Activated CD4-positive, alpha-beta T cell treated with anti-CD3 and anti-CD28 coated beads, Interleukin-2, amount 50 U/mL, for 1 hour (primary cell): ENCODE data around the gene MRGPRG.

Experiments used
- DNase-seq: peaks from one replicate; pipeline ENCODE4 v3.0.0-alpha.2; 2020

MRGPRG gene

GRCh38 chr11:3225159-3225758 lies 6.6 kb upstream of the MRGPRG start:
- no peak for DNase-seq

- DNase-seq, result no peak
Observed at GRCh38 chr11:3224401-3225057, 5.9 kb upstream of the MRGPRG start.

- no peak for DNase-seq
Observed at GRCh38 chr11:3223932-3224381, 5.3 kb upstream of the MRGPRG start.

DNA sequence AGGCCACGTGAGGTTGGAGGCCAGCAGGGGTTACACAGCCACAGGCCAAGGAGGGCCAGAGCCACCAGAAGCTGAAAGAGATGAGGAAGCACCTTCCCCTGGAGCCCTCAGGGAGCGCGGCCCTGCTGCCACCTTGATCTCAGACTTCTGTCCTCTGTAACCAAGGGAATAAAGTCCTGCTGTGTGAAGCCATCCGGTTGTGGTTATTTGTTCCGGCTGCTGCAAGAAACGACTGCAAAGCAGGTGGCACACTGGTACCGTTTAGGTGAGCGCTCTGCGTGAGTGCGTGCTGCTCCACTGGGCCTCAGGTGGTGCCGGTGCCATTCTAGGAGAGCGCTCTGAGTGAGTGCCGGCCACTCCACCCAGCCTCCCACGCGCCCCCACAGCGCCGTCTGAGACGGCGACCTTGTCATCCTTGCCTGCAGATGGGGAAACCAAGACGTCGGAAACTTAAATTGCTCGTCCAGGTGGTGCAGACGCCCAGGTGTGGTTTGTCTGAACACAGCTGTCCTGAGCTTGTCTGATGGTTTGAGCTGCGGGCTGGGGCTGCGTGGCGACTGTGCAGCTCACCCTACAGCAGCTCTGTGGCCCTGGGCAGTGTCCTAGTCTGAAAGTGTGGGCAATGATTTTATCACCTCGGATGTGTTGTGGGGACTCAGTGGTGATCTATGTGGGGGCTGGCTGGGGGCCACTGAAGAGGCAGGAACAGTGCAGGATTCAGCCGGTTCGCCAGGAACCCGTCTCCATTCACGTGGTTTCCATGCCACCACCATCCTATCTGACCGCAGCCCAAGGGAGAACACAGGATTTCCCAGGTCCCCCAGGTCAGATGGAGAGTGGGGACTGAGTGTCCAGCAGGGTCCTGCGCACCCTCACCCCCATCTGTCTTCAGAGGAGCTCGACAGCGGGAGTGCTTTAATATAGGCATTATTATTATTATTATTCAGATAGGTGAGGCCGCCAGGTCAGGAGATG lies 4.6 kb upstream of the MRGPRG start:
- DNase-seq, result no peak

- DNase-seq, result no peak
Observed at GRCh38 chr11:3222003-3222855, 3.6 kb upstream of the MRGPRG start.

DNA sequence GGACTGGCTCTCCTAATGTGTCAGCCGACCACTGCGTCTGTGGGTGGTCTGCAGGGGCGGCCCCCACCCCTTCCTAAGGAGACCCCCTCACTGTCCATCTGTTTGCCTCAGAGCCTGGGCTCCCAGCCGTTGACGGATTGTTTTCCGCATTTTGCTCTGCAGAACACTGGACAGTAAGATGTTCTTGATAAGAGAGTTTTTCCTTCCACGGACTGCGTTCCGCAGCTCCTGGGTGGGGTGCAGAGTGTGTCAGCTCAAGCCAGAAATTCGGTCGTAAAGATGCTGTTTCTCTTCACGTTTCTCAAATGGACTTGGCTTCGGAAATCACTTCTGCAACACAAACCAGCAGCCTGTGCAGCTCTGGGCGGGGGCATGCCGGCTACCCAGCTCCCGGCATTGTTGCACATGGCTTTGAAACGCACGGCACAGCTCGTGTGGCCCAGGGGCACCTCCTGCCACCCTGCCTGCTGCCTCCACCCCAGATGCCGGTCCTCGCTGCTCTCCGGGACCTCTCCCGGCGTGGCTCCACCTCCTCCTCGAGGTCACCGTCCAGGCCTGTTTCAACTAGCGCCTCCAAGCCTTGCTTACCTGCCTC lies 2.9 kb upstream of the MRGPRG start:
- no peak for DNase-seq

GRCh38 chr11:3220521-3221407 lies 2.2 kb upstream of the MRGPRG start:
- no peak for DNase-seq

DNA sequence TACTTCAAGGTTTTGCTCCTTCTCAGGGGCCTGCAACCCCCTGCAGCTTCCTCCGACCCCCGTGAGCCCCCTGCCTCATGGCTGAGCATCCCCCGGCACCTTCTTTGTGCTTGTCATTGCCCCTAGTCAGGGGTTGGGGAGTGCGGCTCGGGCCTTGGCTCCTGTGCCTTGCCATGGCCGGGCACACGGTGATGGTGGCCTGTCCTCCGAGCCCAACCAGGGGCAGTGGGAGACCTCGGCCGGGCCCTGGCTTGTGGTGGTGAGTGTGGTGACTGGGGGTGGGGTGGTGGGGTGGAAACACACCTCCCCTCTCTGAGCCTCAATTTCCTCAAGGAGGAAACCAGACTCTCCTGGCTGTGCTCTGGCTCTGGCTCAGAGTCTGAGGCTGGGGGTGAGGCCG lies 1.5 kb upstream of the MRGPRG start:
- DNase-seq, result no peak

GRCh38 chr11:3219281-3219892 lies 774 bp upstream of the MRGPRG start:
- DNase-seq, result no peak

DNA sequence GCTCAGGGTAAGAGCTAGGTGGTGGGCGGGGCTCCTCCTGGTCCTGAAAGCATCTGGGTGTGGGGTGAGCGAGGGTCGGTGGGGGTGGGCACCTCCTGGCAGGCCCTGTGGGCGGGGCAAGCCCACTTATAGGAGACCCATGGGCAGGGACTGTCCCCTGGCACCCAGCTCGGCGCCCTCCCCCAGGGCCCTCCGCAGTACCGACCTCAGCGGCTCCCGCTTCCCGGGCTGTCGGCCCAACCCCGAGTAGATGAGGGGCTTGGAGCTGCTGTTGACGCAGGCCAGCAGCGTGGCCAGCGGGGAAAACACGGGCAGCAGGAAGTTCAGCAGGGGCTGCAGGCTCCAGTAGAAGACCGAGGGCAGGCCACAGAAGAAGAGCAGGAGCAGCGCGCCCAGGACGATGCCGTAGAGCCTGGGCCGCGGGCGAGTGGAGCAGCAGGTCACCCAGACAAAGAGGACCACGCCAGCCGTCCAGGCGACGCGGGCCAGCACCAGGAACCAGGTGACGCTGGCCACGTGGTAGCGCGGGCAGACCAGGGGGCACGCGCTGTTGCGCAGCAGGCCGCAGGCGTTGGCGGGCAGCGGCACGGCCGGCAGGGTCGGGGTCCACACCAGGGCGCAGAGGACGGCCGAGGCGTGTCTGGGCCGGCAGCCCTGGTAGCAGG lies 663 bp downstream of the MRGPRG start:
- DNase-seq, result no peak

DNA sequence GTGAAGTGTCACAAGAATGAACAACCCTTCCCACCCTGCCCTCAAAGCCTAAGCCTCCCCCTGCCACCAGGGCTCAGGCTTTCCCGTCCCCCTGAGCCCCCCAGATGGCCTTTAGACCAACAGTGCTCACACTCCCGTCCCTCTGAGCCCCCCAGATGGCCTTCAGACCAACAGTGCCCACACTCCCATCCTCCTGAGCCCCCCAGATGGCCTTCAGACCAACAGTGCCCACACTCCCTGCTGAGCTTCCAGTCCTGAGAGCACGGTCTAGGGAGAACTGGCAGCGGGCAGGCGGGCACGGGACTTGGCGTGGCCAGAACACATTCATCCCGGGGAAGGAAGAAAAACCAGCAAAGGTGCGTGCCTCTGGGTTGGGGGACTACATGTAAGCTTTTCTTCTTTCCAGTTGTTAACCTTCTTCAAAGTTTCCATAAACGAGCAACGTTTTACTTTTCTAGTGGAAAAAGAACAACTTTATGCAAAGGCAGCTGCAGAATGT lies 2.5 kb downstream of the MRGPRG start:
- no peak for DNase-seq

DNA sequence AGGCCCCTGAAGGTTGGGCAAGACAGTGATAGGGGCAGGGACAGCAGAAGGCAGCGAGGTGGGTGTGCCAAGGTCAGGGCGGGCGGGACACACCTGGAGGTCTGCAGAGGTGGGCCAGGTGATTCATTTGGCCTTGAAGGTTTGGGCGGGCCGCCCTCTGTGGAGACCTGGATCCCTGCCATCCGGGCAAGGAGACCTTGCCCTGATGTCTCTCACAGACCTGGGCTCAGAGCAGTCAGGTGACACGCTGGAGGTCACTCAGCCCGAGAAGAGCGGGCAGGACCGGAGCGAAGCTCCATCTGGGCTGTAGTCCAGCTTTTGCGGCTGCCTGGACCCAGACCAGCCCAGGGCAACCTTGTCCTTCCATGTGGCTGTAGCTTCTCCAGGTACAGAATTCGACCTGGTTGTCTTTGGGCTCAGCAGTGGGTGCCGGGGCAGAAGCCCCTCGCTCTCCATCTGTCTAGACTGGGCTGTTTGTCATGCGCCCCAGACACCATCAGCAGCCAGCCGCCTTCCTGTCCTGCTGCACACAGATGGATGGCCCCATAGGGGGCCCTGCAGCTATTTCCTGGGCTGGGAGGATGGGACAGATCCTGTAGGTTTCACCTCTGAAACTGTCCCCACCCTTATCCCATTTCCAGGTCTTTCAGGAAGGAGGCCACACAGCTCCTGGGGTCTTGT lies 3.1 kb downstream of the MRGPRG start:
- no peak for DNase-seq

DNA sequence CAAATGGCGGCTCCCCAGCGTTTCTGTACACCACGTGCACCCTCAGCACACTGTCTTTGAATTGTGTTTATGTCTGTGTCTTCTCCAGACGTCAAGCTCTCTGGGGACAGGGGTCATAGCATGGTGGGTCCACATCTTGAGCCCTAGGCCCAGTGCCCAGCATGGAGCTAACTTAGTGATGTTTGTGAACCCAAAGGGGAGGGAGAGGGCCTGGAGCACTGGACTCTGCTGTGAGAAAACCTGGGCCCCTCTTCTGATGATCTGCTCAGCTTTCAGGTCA lies 4.3 kb downstream of the MRGPRG start:
- DNase-seq, result no peak

- no peak for DNase-seq
Observed at GRCh38 chr11:3213659-3214419, 4.8 kb downstream of the MRGPRG start.

DNA sequence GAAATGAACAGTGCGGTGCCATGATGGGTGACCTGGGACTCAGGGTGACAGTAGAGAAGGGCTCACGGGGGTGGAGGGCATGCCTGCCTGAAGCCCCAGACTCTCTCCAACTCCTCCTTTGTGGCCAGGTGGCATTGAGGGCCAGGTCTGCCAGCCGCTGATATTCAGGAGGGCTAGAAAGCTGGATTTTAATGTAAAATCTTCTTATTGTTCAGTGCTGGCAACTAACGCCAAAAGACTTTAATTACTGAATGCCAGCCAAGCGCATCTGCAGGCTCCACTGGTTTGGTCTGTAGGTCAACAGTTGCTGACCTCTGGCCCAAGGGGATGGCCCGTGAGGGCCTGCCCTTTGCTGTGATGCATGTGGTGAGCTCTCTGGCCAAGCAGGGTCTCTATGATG lies 10.3 kb downstream of the MRGPRG start:
- no peak for DNase-seq

DNA sequence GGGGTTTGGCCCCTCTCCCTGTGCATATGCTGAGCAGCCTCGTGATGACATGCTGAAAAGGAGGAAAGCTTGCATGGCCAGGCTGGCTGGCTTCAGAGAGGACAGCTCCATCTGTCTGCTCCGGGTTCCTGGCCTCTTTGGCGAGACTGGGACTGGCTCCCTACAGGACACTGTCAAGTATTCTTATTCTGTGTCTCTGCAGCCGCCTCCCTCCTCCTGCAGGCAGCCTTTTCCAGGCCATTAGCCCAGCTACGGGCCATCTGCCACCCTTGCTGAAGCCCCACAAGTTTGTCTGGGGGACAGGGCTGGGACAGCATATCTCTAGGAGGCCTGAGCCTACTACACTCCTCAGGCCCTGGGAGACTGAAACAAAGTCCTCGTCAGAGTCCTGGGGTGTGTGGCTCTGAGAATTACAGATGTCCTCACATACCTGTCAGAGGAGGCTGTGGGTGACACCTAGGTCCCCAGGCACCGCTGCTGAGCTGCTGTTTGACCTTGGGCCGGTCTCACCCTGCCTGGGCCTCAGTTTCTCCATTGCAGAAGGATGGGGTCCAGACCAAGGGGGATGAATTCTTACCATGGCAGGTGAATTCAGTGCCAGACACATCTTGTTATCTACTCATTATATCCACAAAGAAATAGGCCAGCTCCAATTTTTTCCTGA lies 11.0 kb downstream of the MRGPRG start:
- DNase-seq, result no peak

- no peak for DNase-seq
Observed at GRCh38 chr11:3206922-3207204, 11.8 kb downstream of the MRGPRG start.

DNA sequence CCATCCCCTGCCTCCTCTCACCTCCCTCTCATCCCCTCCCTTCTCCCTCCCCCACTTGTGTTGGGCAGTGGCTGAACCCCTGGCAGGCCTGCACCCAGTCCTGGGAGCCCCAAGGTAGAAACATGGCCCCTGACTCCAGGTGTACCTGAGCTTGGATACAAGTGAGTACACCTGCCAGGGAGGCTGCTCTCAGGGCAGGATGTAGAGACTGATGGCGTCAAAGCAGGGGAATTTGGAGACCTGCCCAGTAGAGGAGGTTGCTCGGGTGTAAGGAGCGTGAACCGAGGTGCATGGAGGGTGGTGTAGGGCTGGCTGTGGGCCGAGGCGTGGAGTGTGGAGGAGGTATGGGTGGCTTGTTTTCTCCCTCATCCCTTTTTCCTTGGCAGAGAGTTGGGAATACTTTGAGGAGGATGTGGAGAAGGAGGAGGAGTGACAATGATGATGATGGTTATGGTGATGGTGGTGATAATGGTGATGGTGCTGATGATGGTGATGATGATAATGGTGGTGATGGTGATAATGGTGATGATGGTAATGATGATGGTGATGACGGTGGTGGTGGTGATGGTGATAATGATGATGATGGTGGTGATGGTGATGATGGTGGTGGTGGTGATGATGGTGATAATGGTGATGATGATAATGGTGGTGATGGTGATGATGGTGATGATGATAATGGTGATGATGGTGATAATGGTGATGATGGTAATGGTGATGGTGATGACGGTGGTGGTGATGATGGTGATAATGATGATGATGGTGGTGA lies 12.3 kb downstream of the MRGPRG start:
- no peak for DNase-seq
